ENCODE results near the gene IRF2BPL. TPM values are rescaled to one million over a fixed set of nuclear protein-coding genes. Genes with fewer than 3 reads are reported as not detected.

IRF2BPL gene
- total RNA-seq, 1 donor from 2014 or later = 8.6 TPM

DNA sequence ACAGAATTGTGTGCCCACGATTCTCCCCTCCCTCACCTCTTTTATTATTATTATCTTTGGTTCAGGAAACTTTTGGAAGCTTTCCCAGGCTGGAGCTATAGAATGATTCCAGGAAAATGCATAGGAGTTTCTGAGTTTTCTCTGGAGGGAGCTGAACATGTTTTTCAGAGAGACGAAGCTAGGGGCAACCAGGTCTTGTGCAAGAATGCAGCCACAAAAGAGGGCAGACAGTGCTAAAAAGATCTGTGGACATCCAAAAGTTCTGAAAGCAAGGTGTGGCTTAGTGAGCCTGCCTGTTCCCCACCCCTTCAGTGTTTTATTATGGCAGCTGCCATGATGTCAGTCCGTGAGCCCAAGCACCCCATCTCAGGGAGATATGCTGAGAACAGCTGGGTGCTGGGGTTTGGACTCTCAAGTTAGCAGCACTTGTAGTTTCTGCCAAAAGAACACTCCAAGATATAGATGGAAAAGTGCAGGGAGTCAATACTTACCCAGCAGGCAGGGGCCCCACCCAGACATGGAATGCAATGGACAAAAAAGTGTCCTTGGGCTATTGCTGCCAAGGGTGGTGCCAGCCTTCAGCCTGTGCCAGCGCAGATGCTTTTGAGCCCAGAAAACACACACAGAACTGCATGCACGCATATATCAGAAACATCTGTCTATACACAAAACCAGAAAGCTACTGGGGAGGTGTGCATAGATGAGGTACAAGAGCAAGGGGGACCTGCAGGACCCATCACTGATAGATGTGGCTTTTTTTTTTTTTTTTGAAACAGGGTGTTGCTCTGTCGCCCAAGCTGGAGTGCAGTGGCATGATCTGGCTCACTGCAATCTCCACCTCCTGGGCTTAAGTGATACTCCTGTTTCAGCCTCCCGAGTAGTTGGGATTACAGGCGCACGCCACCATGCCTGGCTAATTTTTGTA is 17.0 kb upstream of the IRF2BPL start:
- peaks cover 6% of the 10 kb centered on the region for H3K27me3 Mint-ChIP-seq (ENCODE audit: unreplicated experiment)
- no peak for DNase-seq (ENCODE audit: low spot score)
- H3K4me3 Mint-ChIP-seq (ENCODE audit: unreplicated experiment) = no peak overlapping the region
- TF ChIP-seq CTCF (IDR thresholded peaks at IDR 0.05; ENCODE audit: unreplicated experiment) = no peak
- H3K27ac Mint-ChIP-seq (ENCODE audit: unreplicated experiment) = no peak overlapping the region
- H3K9me3 Mint-ChIP-seq (ENCODE audit: unreplicated experiment) = no peaks in the 10 kb centered on the region
- H3K4me1 Mint-ChIP-seq (ENCODE audit: unreplicated experiment) = peaks cover 37% of the 10 kb centered on the region
- H3K36me3 Mint-ChIP-seq (ENCODE audit: low read depth, unreplicated experiment) = no peaks in the 10 kb centered on the region

DNA sequence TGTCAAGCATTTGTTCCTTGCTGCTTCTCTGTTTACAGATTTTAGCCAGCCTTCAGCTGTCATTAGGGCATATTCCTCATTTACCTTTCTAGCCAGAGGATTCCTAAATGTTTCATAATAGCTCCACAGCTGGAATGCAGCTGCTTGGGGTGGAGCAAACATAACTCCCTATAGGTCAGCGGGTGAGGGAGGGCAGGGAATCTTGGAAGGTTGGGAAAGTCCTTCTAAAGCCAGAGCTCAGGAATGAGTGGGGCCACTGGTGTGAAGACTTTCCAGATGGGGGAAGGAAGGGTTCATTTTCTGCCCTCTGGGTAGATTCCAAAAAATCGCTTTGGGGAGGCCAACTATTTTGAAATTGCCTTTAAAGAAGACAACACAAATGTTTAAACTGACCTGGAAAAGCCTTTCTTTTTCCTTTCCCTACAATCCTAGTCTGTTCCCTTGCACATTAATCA is 16.3 kb upstream of the IRF2BPL start:
- no peaks in the 10 kb centered on the region for H3K36me3 Mint-ChIP-seq (ENCODE audit: low read depth, unreplicated experiment)
- no peak overlapping the region for H3K27ac Mint-ChIP-seq (ENCODE audit: unreplicated experiment)
- peaks cover 40% of the 10 kb centered on the region for H3K4me1 Mint-ChIP-seq (ENCODE audit: unreplicated experiment)
- H3K27me3 Mint-ChIP-seq (ENCODE audit: unreplicated experiment) = peaks cover 6% of the 10 kb centered on the region
- no peak overlapping the region for H3K4me3 Mint-ChIP-seq (ENCODE audit: unreplicated experiment)
- DNase-seq (ENCODE audit: low spot score) = no peak
- no peaks in the 10 kb centered on the region for H3K9me3 Mint-ChIP-seq (ENCODE audit: unreplicated experiment)
- TF ChIP-seq CTCF (IDR thresholded peaks at IDR 0.05; ENCODE audit: unreplicated experiment) = no peak

DNA sequence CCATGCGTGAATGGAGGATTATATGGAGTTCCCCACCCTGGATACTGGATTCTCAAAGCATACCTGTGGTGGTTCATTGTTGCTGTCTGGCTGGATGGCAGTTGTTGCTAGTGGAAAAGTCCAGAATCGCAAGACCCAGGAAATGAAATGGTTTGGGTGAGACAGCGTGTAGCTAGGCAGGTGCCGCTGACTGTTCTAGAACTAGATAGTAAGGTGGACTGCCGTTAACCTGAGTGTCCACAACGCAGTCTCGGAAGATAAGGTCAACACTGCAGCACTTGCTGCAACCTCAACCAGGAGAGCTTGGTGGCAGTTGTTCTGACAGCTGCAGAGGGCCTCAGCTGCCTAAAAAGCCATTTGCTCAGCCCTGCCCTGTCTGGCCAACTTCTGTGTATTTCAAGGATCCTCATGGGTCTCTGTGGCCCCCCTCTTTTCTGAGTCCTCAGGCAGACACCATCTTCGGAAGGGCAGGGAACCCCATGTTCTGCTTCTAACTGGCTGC is 15.5 kb upstream of the IRF2BPL start:
- H3K36me3 Mint-ChIP-seq (ENCODE audit: low read depth, unreplicated experiment) = no peaks in the 10 kb centered on the region
- no peak overlapping the region for H3K27ac Mint-ChIP-seq (ENCODE audit: unreplicated experiment)
- peaks cover 8% of the 10 kb centered on the region for H3K27me3 Mint-ChIP-seq (ENCODE audit: unreplicated experiment)
- no peak for TF ChIP-seq CTCF (IDR thresholded peaks at IDR 0.05; ENCODE audit: unreplicated experiment)
- H3K9me3 Mint-ChIP-seq (ENCODE audit: unreplicated experiment) = no peaks in the 10 kb centered on the region
- peaks cover 44% of the 10 kb centered on the region for H3K4me1 Mint-ChIP-seq (ENCODE audit: unreplicated experiment)
- no peak for DNase-seq (ENCODE audit: low spot score)
- no peak overlapping the region for H3K4me3 Mint-ChIP-seq (ENCODE audit: unreplicated experiment)

GRCh38 chr14:77043177-77043983 is 14.9 kb upstream of the IRF2BPL start:
- peak overlapping the region; percentile 91 for H3K27ac Mint-ChIP-seq (ENCODE audit: unreplicated experiment)
- peaks cover 11% of the 10 kb centered on the region for H3K27me3 Mint-ChIP-seq (ENCODE audit: unreplicated experiment)
- DNase-seq (ENCODE audit: low spot score) = no peak
- TF ChIP-seq CTCF (IDR thresholded peaks at IDR 0.05; ENCODE audit: unreplicated experiment) = no peak
- no peak overlapping the region for H3K4me3 Mint-ChIP-seq (ENCODE audit: unreplicated experiment)
- peaks cover 51% of the 10 kb centered on the region for H3K4me1 Mint-ChIP-seq (ENCODE audit: unreplicated experiment)
- H3K36me3 Mint-ChIP-seq (ENCODE audit: low read depth, unreplicated experiment) = no peaks in the 10 kb centered on the region
- H3K9me3 Mint-ChIP-seq (ENCODE audit: unreplicated experiment) = no peaks in the 10 kb centered on the region

Measured in endothelial cell (in vitro differentiated cells).